H9 (cell line): ENCODE results near the gene UTF1. TPM values are rescaled to one million over a fixed set of nuclear protein-coding genes. Genes with fewer than 3 reads are reported as not detected.

Experiments
- DNase-seq: peaks from one replicate; pipeline ENCODE4 v3.0.0-alpha.2; 2017
- H2AFZ ChIP-seq: one replicate; pipeline ENCODE4 v1.6.1; 2013; ENCODE audit warnings: mild to moderate bottlenecking, low read length, control low read depth, moderate library complexity
- H2AK5ac ChIP-seq: 2 replicates; pipeline ENCODE4 v1.6.1; 2013; ENCODE audit warnings: low read length, control low read depth, mixed read lengths; ENCODE audit not compliant: insufficient read length
- H2BK120ac ChIP-seq: one replicate; pipeline ENCODE4 v1.6.1; 2013; ENCODE audit warnings: low read depth, mild to moderate bottlenecking, low read length, control low read depth, inconsistent platforms; ENCODE audit not compliant: poor library complexity, severe bottlenecking
- H2BK12ac ChIP-seq: 2 replicates; pipeline ENCODE4 v1.6.1; 2013; ENCODE audit warnings: low read length, control low read depth, mixed read lengths, low read depth; ENCODE audit not compliant: insufficient read length
- H2BK15ac ChIP-seq: 2 replicates; pipeline ENCODE4 v1.6.1; 2013; ENCODE audit warnings: low read depth, low read length, control low read depth
- H2BK20ac ChIP-seq: one replicate; pipeline ENCODE4 v1.6.1; 2013; ENCODE audit warnings: low read depth, mild to moderate bottlenecking, low read length, control low read depth, inconsistent platforms; ENCODE audit not compliant: poor library complexity, severe bottlenecking
- H2BK5ac ChIP-seq: 2 replicates; pipeline ENCODE4 v1.6.1; 2013; ENCODE audit warnings: low read length, control low read depth, mixed read lengths; ENCODE audit not compliant: insufficient read length
- H3K14ac ChIP-seq: 2 replicates; pipeline ENCODE4 v1.6.1; 2013; ENCODE audit warnings: low read length, control low read depth; ENCODE audit not compliant: insufficient read depth
- H3K18ac ChIP-seq: 2 replicates; pipeline ENCODE4 v1.6.1; 2013; ENCODE audit warnings: low read depth, mild to moderate bottlenecking, mixed read lengths, low read length, control low read depth; ENCODE audit not compliant: insufficient read length
- H3K23ac ChIP-seq: 2 replicates; pipeline ENCODE4 v1.6.1; 2013; ENCODE audit warnings: low read length, control low read depth, mixed read lengths, low read depth; ENCODE audit not compliant: insufficient read length
- H3K23me2 ChIP-seq: 2 replicates; pipeline ENCODE4 v1.6.1; 2013; ENCODE audit warnings: low read depth, mild to moderate bottlenecking, mixed read lengths, low read length, control low read depth; ENCODE audit not compliant: insufficient read length, poor library complexity, severe bottlenecking
- H3K27ac ChIP-seq: 2 replicates; pipeline ENCODE4 v1.5.1; 2013; ENCODE audit warnings: low read length, control low read depth, mixed read lengths, low read depth; ENCODE audit not compliant: insufficient read length
- H3K27me3 ChIP-seq: 2 replicates; pipeline ENCODE4 v1.6.1; 2013; ENCODE audit warnings: low read length, control low read depth, inconsistent platforms; ENCODE audit not compliant: insufficient read depth
- H3K4ac ChIP-seq: 2 replicates; pipeline ENCODE4 v1.6.1; 2013; ENCODE audit warnings: low read depth, mild to moderate bottlenecking, control low read depth, inconsistent platforms, low read length, moderate library complexity
- H3K4me1 ChIP-seq: 2 replicates; pipeline ENCODE4 v1.6.1; 2013; ENCODE audit warnings: low read length, control low read depth, inconsistent platforms; ENCODE audit not compliant: insufficient read depth
- H3K4me2 ChIP-seq: 2 replicates; pipeline ENCODE4 v1.6.1; 2013; ENCODE audit warnings: low read length, control low read depth, mixed read lengths; ENCODE audit not compliant: insufficient read length, insufficient read depth
- H3K56ac ChIP-seq: 2 replicates; pipeline ENCODE4 v1.6.1; 2013; ENCODE audit warnings: low read depth, mild to moderate bottlenecking, mixed read lengths, low read length, control low read depth; ENCODE audit not compliant: insufficient read length
- H3K79me1 ChIP-seq: 2 replicates; pipeline ENCODE4 v1.6.1; 2013; ENCODE audit warnings: low read depth, mild to moderate bottlenecking, moderate library complexity, low read length, control low read depth, inconsistent platforms; ENCODE audit not compliant: insufficient read depth, poor library complexity, severe bottlenecking
- H3K79me2 ChIP-seq: 2 replicates; pipeline ENCODE4 v1.6.1; 2013; ENCODE audit warnings: low read length, control low read depth, inconsistent platforms; ENCODE audit not compliant: insufficient read depth
- H3K9ac ChIP-seq: 2 replicates; pipeline ENCODE4 v1.6.1; 2013; ENCODE audit warnings: low read length, control low read depth, mixed read lengths; ENCODE audit not compliant: insufficient read length; ENCODE audit errors: extremely low read depth
- H3K9me3 ChIP-seq: one replicate; pipeline ENCODE4 v1.6.1; 2013; ENCODE audit warnings: low read depth, low read length, inconsistent platforms; ENCODE audit not compliant: control insufficient read depth
- H3T11ph ChIP-seq: one replicate; pipeline ENCODE4 v1.6.1; 2013; ENCODE audit warnings: mild to moderate bottlenecking, low read length, control low read depth, inconsistent platforms
- H4K20me1 ChIP-seq: one replicate; pipeline ENCODE4 v1.6.1; 2013; ENCODE audit not compliant: control insufficient read depth, insufficient read length, insufficient read depth
- H4K5ac ChIP-seq: 2 replicates; pipeline ENCODE4 v1.6.1; 2013; ENCODE audit warnings: low read depth, mild to moderate bottlenecking, mixed read lengths, low read length, control low read depth; ENCODE audit not compliant: insufficient read length
- H4K8ac ChIP-seq: replicated peaks from 2 replicates; pipeline ENCODE4 v1.6.1; 2013; ENCODE audit warnings: low read length, control low read depth, mixed read lengths, low read depth; ENCODE audit not compliant: insufficient read length
- H4K91ac ChIP-seq: 2 replicates; pipeline ENCODE4 v1.6.1; 2013; ENCODE audit warnings: low read depth, mild to moderate bottlenecking, moderate library complexity, mixed read lengths, low read length, control low read depth; ENCODE audit not compliant: insufficient read length
- H3K27ac Mint-ChIP-seq, 3 experiments: 2 replicates in 2 of 3; 3 replicates in 1 of 3; pipeline ENCODE4 v1.8.0; 2020 to 2021; ENCODE audit warnings: mixed read lengths in 3 of 3, mild to moderate bottlenecking in 1 of 3, moderate library complexity in 1 of 3
- H3K27me3 Mint-ChIP-seq: 2 replicates; pipeline ENCODE4 v1.8.0; 2021; ENCODE audit warnings: low read depth, mild to moderate bottlenecking, moderate library complexity, mixed read lengths
- H3K36me3 Mint-ChIP-seq, 3 experiments: 2 replicates in 2 of 3; 3 replicates in 1 of 3; pipeline ENCODE4 v1.8.0; 2020 to 2021; ENCODE audit warnings: low read depth in 3 of 3, mixed read lengths in 3 of 3; ENCODE audit not compliant: insufficient read depth in 1 of 3
- H3K4me1 Mint-ChIP-seq, 2 experiments: 2 replicates each; pipeline ENCODE4 v1.8.0; 2020; ENCODE audit warnings: mixed read lengths in 2 of 2
- H3K4me3 Mint-ChIP-seq, 2 experiments: 2 replicates in 1 of 2; 3 replicates in 1 of 2; pipeline ENCODE4 v1.8.0; 2020 to 2021; ENCODE audit warnings: mild to moderate bottlenecking in 2 of 2, mixed read lengths in 2 of 2, moderate library complexity in 1 of 2
- H3K9me3 Mint-ChIP-seq, 2 experiments: 2 replicates in 1 of 2; 3 replicates in 1 of 2; pipeline ENCODE4 v1.8.0; 2020; ENCODE audit warnings: mild to moderate bottlenecking in 2 of 2, mixed read lengths in 2 of 2, moderate library complexity in 1 of 2
- CTCF ChIP-seq: fragments of 200-600 bp; sonication (generic); conservative IDR thresholded peaks from 3 replicates; pipeline ENCODE4 v1.8.0; 2021; ENCODE audit warnings: antibody characterized with exemption, mild to moderate bottlenecking
- WGBS: extraction: QIAGEN DNeasy Blood & Tissue Kit; methylation state at CpG from one replicate; pipeline ENCODE4 v1.1.7; 2013; ENCODE audit warnings: missing lambda C conversion rate, low lambda C conversion rate, mixed read lengths; ENCODE audit not compliant: insufficient read length; ENCODE audit errors: extremely low coverage; 5-methylcytosine and 5-hydroxymethylcytosine counted together
- total RNA-seq: library from RNA; stranded (reverse); gene quantifications from 2 replicates; pipeline ENCODE4 v1.2.1, GENCODE V29; 2021

The UTF1 gene
- total RNA-seq, 1 experiment from 2014 or later: 31.5 TPM

- Mint-ChIP-seq H3K9me3 (no peaks in the 10 kb centered on the region), H3K27me3 (no peaks in the 10 kb centered on the region; the same call in 1 of the 2 replicates), H3K36me3 (peaks cover under 1 to 5% (median 1%) of the 10 kb centered on the region in 3 experiments; a peak in 3 of 7 replicates), H3K27ac (no peak overlapping the region), H3K4me1 (no peaks in the 10 kb centered on the region), H3K4me3 (no peak overlapping the region)
- Histone ChIP-seq H3K27me3 (no peaks in the 10 kb centered on the region), H4K20me1 (no peaks in the 10 kb centered on the region), H2BK5ac (no peak overlapping the region), H3K9me3 (no peaks in the 10 kb centered on the region), H3K18ac (no peak overlapping the region), H4K5ac (no peak overlapping the region), H2BK12ac (no peak overlapping the region), H3K56ac (no peak overlapping the region), H2BK120ac (no peak overlapping the region), H2AFZ (no peak overlapping the region), H3K4ac (no peak overlapping the region), H2AK5ac (no peak overlapping the region), H3K4me2 (no peak overlapping the region), H3K14ac (no peak overlapping the region; the same call in 1 of the 2 replicates), H3K27ac (no peak overlapping the region), H3K79me2 (no peaks in the 10 kb centered on the region), H2BK20ac (no peak overlapping the region), H3K79me1 (no peaks in the 10 kb centered on the region), H3T11ph (no peak overlapping the region), H3K23ac (no peak overlapping the region), H4K8ac (peak overlapping the region; percentile 36), H3K4me1 (no peaks in the 10 kb centered on the region), H3K23me2 (no peaks in the 10 kb centered on the region), H2BK15ac (no peak overlapping the region), H3K9ac (no peak overlapping the region), H4K91ac (no peak overlapping the region)
- no peak for TF ChIP-seq CTCF
- no CpG with 5 or more reads among the region's 38 CpGs for WGBS
- DNase-seq: no peak
These were observed 25.6 kb upstream of the UTF1 start for GRCh38 chr10:133204226-133205015.
